WERI-Rb-1 (cell line): ENCODE data around the gene LCE1C.

Experiments used
- DNase-seq: peaks from one replicate; pipeline ENCODE4 v3.0.0-alpha.2; 2020
- H3K27ac ChIP-seq: fragments of 250-450 bp; sonication (Bioruptor Pico); 2 replicates; pipeline ENCODE4 v1.5.1; 2020; ENCODE audit warnings: mild to moderate bottlenecking, moderate library complexity
- H3K27me3 ChIP-seq: fragments of 250-450 bp; sonication (Bioruptor Pico); 2 replicates; pipeline ENCODE4 v1.5.1; 2021; ENCODE audit warnings: mild to moderate bottlenecking, low read depth, moderate library complexity; ENCODE audit not compliant: insufficient read depth, severe bottlenecking
- H3K36me3 ChIP-seq: fragments of 250-450 bp; sonication (Bioruptor Pico); 2 replicates; pipeline ENCODE4 v1.5.1; 2020; ENCODE audit warnings: mild to moderate bottlenecking, moderate library complexity
- H3K4me3 ChIP-seq: 2 replicates; pipeline ENCODE4 v1.5.1; 2011; ENCODE audit warnings: low read depth, mild to moderate bottlenecking, control low read depth, low read length
- H3K9me3 ChIP-seq: fragments of 250-450 bp; sonication (Bioruptor Pico); 2 replicates; pipeline ENCODE4 v1.5.1; 2021; ENCODE audit warnings: mild to moderate bottlenecking, moderate library complexity; ENCODE audit not compliant: severe bottlenecking
- TF ChIP-seq, protein P1 (sequence below): IDR thresholded peaks from 2 replicates; pipeline ENCODE4 v1.5.1; 2011; ENCODE audit warnings: low read depth, mild to moderate bottlenecking, control low read depth, inconsistent platforms, low read length

LCE1C gene

DNA sequence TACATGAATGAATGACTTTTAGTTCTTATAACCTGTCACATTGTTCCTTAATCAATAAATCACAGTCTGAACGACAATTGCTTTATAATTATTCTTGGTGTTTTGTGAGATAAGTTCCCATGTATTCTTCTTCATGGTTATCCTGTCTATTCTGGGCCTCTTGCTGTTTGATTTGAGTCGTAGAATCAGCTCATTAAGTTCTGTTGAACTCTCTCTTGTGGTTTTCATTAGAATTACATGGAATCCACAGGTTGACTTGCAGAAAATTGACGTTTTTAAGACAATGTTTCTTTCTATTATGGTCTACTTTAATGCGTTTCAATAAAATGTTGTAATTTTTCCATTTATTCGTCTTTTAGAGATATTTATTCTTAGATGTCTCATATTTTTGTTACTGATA lies 16.8 kb upstream of the LCE1C start:
- no peak for DNase-seq
- Histone ChIP-seq H3K9me3 (no peaks in the 10 kb centered on the region), H3K27me3 (peaks cover 83% of the 10 kb centered on the region), H3K36me3 (no peaks in the 10 kb centered on the region), H3K4me3 (no peak overlapping the region), H3K27ac (no peak overlapping the region)
- TF ChIP-seq, protein P1, sequence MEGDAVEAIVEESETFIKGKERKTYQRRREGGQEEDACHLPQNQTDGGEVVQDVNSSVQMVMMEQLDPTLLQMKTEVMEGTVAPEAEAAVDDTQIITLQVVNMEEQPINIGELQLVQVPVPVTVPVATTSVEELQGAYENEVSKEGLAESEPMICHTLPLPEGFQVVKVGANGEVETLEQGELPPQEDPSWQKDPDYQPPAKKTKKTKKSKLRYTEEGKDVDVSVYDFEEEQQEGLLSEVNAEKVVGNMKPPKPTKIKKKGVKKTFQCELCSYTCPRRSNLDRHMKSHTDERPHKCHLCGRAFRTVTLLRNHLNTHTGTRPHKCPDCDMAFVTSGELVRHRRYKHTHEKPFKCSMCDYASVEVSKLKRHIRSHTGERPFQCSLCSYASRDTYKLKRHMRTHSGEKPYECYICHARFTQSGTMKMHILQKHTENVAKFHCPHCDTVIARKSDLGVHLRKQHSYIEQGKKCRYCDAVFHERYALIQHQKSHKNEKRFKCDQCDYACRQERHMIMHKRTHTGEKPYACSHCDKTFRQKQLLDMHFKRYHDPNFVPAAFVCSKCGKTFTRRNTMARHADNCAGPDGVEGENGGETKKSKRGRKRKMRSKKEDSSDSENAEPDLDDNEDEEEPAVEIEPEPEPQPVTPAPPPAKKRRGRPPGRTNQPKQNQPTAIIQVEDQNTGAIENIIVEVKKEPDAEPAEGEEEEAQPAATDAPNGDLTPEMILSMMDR: no peak

GRCh38 chr1:152817309-152817708 lies 10.9 kb upstream of the LCE1C start:
- H3K36me3 ChIP-seq: no peaks in the 10 kb centered on the region
- H3K4me3 ChIP-seq: no peak overlapping the region
- H3K27me3 ChIP-seq: peaks cover 75% of the 10 kb centered on the region
- TF ChIP-seq, protein P1: no peak
- no peak overlapping the region for H3K27ac ChIP-seq
- peaks cover 4% of the 10 kb centered on the region for H3K9me3 ChIP-seq
- DNase-seq: no peak

DNA sequence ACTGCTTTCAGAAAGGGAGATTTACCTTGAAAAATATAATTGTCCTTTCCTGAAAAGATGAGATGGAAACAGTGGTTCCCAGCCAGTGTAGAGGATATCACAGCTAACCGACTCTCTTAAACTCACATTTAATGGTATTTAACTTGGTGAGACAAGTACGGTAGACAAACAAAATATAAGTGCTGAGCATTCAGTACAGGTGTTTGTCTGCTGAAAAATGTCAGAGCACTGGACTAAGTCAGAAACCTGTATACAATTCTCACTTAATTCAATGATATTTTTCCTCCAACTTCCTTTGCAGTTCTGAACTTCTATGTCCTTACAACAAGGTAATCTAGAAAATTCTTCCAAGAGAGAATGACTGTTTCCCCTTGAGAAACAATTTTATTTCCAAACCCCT lies 5.2 kb upstream of the LCE1C start, which contains the start of gene LCE1B:
Gene LCE1B (plus strand): TSS at position 301 of the 400 bp plus-strand sequence. CDS start 476 bp downstream, outside the sequence.
- TF ChIP-seq, protein P1: no peak
- H3K27me3 ChIP-seq: peaks cover 79% of the 10 kb centered on the region
- DNase-seq: no peak
- no peaks in the 10 kb centered on the region for H3K36me3 ChIP-seq
- H3K27ac ChIP-seq: no peak within 1 kb of the TSS
- no peak within 1 kb of the TSS for H3K4me3 ChIP-seq
- peaks cover 6% of the 10 kb centered on the region for H3K9me3 ChIP-seq

DNA sequence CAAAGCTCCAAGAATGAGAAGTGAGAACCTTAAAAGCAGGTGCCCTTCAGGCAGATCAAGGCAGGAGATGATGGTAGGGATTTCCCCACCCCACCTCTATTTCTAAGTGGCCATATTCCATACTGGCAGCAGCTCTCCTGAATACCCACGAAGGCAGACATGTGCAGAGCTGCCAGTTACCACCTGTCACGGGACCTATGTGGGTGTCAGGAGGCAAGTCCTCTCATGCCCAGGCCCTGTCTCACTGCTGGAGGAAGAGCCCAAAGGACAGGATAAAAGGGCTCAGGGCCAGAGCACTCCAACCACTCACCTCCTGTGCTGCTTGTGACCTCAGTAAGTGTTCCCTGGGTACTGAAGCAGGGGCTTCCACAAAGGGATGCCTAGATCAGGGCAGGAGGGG lies 4.6 kb upstream of the LCE1C start:
- no peaks in the 10 kb centered on the region for H3K36me3 ChIP-seq
- peaks cover 81% of the 10 kb centered on the region for H3K27me3 ChIP-seq
- DNase-seq: no peak
- H3K9me3 ChIP-seq: peaks cover 6% of the 10 kb centered on the region
- TF ChIP-seq, protein P1: no peak
- H3K27ac ChIP-seq: no peak overlapping the region
- no peak overlapping the region for H3K4me3 ChIP-seq

GRCh38 chr1:152801333-152801732 lies 5.1 kb downstream of the LCE1C start:
- no peak for DNase-seq
- Histone ChIP-seq H3K36me3 (no peaks in the 10 kb centered on the region), H3K9me3 (peaks cover 2% of the 10 kb centered on the region), H3K27me3 (peaks cover 78% of the 10 kb centered on the region), H3K4me3 (no peak overlapping the region), H3K27ac (no peak overlapping the region)
- TF ChIP-seq, protein P1: no peak

DNA sequence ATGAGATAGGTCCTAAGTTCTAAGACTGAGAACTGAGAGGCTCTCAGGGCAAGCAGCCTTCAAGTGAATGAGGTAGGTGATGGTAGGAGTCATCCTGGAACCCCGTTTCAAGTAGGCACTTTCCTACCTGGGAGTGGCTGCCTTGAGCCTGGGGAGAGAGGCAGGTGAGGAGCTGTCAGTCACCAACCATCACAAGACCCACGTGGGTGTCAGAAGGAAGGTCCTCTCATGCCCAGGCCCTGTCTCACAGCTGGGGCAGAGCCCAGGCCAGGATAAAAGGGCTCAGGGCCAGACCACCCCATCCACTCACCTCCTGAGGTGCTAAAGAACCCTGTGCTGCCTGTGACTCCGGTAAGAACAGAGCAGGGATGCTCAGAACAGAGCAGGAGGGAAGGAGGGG lies 10.0 kb downstream of the LCE1C start, which contains the start of gene LCE1D:
Gene LCE1D (plus strand): TSS at position 301 of the 400 bp plus-strand sequence. CDS start 1,074 bp downstream, outside the sequence.
- TF ChIP-seq, protein P1: no peak
- H3K9me3 ChIP-seq: peaks cover 2% of the 10 kb centered on the region
- peaks cover 32% of the 10 kb centered on the region for H3K27me3 ChIP-seq
- H3K36me3 ChIP-seq: no peaks in the 10 kb centered on the region
- H3K4me3 ChIP-seq: no peak within 1 kb of the TSS
- DNase-seq: no peak
- no peak within 1 kb of the TSS for H3K27ac ChIP-seq
